Endothelial cell of umbilical vein (primary cell): ENCODE data around the gene NDUFB1. TPM values are rescaled to one million over a fixed set of nuclear protein-coding genes. Genes with fewer than 3 reads are reported as not detected.

Experiments used
- BruUV-seq: library from RNA; stranded (reverse); fragments of 400-500 nt; replicated peaks from 2 replicates; lab custom pipeline; 2021; lab: Mats Ljungman, UMichigan
- CTCF ChIA-PET: fragments of 300-600, 350-600 bp; sonication (Branson Sonifier 250); formaldehyde crosslinking; loops from one replicate; lab custom pipeline; 2021; ENCODE audit warnings: antibody characterized with exemption, inconsistent platforms; lab: Charles Lee
- POLR2A ChIA-PET: fragments of 300-600, 350-600 bp; sonication (Branson Sonifier 250); formaldehyde crosslinking; loops from one replicate; lab custom pipeline; 2021; ENCODE audit warnings: antibody characterized with exemption, inconsistent platforms; lab: Charles Lee
- DNase-seq: peaks from one replicate; pipeline ENCODE4 v3.0.0-alpha.2; 2011; ENCODE audit warnings: low read depth, low spot score
- FAIRE-seq: peaks from 2 replicates; lab custom pipeline; 2011; peaks lifted over from hg19 to GRCh38; lab: Jason Lieb, UNC
- H2AFZ ChIP-seq: 2 replicates; pipeline ENCODE4 v1.6.0; 2012; ENCODE audit warnings: low read depth, low read length, control low read depth, inconsistent platforms
- H3K27ac ChIP-seq: 2 replicates; pipeline ENCODE4 v1.5.1; 2011; ENCODE audit warnings: low read depth, mild to moderate bottlenecking, control low read depth, low read length, moderate library complexity; ENCODE audit not compliant: insufficient read depth
- H3K27me3 ChIP-seq, 2 experiments: 2 replicates each; pipeline versions ENCODE4 v1.6.0 to v1.6.1; 2011; ENCODE audit warnings: low read length in 2 of 2, mixed read lengths in 1 of 2; ENCODE audit not compliant: control insufficient read depth in 2 of 2, insufficient read depth in 2 of 2
- H3K36me3 ChIP-seq, 2 experiments: 2 replicates in 1 of 2; 3 replicates in 1 of 2; pipeline ENCODE4 v1.5.1; 2011; ENCODE audit warnings: low read length in 2 of 2, mild to moderate bottlenecking in 1 of 2, moderate library complexity in 1 of 2; ENCODE audit not compliant: control insufficient read depth in 2 of 2, insufficient read depth in 2 of 2; ENCODE audit errors: extremely low read depth in 1 of 2
- H3K4me1 ChIP-seq: 3 replicates; pipeline ENCODE4 v1.5.1; 2011; ENCODE audit warnings: mild to moderate bottlenecking, low read length; ENCODE audit not compliant: control insufficient read depth, insufficient read depth; ENCODE audit errors: extremely low read depth
- H3K4me2 ChIP-seq: 2 replicates; pipeline ENCODE4 v1.6.1; 2011; ENCODE audit warnings: low read length, control low read depth, mixed read lengths; ENCODE audit not compliant: insufficient read depth
- H3K4me3 ChIP-seq, 3 experiments: fragments of 200-600 bp in 1 of 3; sonication (generic), shearing (Covaris generic) in 1 of 3; replicated peaks in 1 of 3; 2 replicates each; pipeline ENCODE4 v1.5.1; 2011 to 2016; ENCODE audit warnings: control low read depth in 3 of 3, low read length in 3 of 3, mild to moderate bottlenecking in 2 of 3, inconsistent platforms in 1 of 3, low read depth in 1 of 3, moderate library complexity in 1 of 3; ENCODE audit not compliant: insufficient read depth in 1 of 3
- H3K79me2 ChIP-seq: 2 replicates; pipeline ENCODE4 v1.6.0; 2012; ENCODE audit warnings: low read length, inconsistent platforms; ENCODE audit not compliant: control insufficient read depth, insufficient read depth
- H3K9ac ChIP-seq: replicated peaks from 2 replicates; pipeline ENCODE3; 2011; ENCODE audit warnings: low read length, control low read depth; ENCODE audit not compliant: insufficient read depth; ENCODE audit errors: extremely low read depth
- H3K9me1 ChIP-seq: replicated peaks from 3 replicates; pipeline ENCODE4 v1.6.0; 2011; ENCODE audit warnings: mild to moderate bottlenecking, low read length; ENCODE audit not compliant: control insufficient read depth, insufficient read depth; ENCODE audit errors: extremely low read depth
- H3K9me3 ChIP-seq: replicated peaks from 2 replicates; pipeline ENCODE4 v1.5.1; 2012; ENCODE audit warnings: low read length, inconsistent platforms; ENCODE audit not compliant: control insufficient read depth, insufficient read depth
- H4K20me1 ChIP-seq: replicated peaks from 2 replicates; pipeline ENCODE3; 2011; ENCODE audit warnings: mild to moderate bottlenecking, low read length; ENCODE audit not compliant: control insufficient read depth, insufficient read depth; ENCODE audit errors: extremely low read depth
- EZH2 ChIP-seq: IDR thresholded peaks from 2 replicates; pipeline ENCODE4 v1.6.1; 2012; ENCODE audit warnings: borderline replicate concordance, low read depth, mild to moderate bottlenecking, moderate library complexity, low read length, inconsistent platforms; ENCODE audit not compliant: severe bottlenecking
- FOS ChIP-seq: IDR thresholded peaks from 2 replicates; pipeline ENCODE4 v1.6.1; 2011; ENCODE audit warnings: mild to moderate bottlenecking, low read length, moderate library complexity, borderline replicate concordance; ENCODE audit not compliant: insufficient read depth
- GATA2 ChIP-seq: IDR thresholded peaks from 2 replicates; pipeline ENCODE4 v1.7.0; 2011; ENCODE audit warnings: low read depth, mild to moderate bottlenecking, moderate library complexity, mixed read lengths, low read length; ENCODE audit not compliant: insufficient read length, insufficient read depth
- JUN ChIP-seq: IDR thresholded peaks from 2 replicates; pipeline ENCODE4 v1.6.1; 2011; ENCODE audit warnings: borderline replicate concordance, low read depth; ENCODE audit not compliant: insufficient read length, insufficient read depth
- MYC ChIP-seq: IDR thresholded peaks from one replicate; pipeline ENCODE4 v1.6.1; 2011; ENCODE audit warnings: mild to moderate bottlenecking, low read depth, low read length
- POLR2A ChIP-seq: IDR thresholded peaks from 2 replicates; pipeline ENCODE4 v1.6.1; 2012; ENCODE audit warnings: low read depth, mild to moderate bottlenecking, control low read depth, low read length
- dilution Hi-C: fragments of 300-500 bp; cut with MboI; formaldehyde crosslinking; loops from one replicate; pipeline ENCODE4 v1.15.0; 2019; ENCODE audit warnings: low sequenced_read_pairs; ENCODE audit not compliant: extremely low pct_ligation_motif_present
- intact Hi-C: fragments of 100-400 bp; cut with micrococcal nuclease; formaldehyde crosslinking; loops from one replicate; pipeline ENCODE4 v1.10.0; 2022
- polyA plus RNA-seq, 4 experiments: library from polyadenylated mRNA; depleted of rRNA in 3 of 4; stranded (reverse) in 3 of 4; unstranded in 1 of 4; fragments of >200 nt; gene quantifications; 2 replicates each; pipeline versions ENCODE4 v1.2.1 to v1.2.3, GENCODE V29; 2011 to 2012; ENCODE audit warnings: missing spikeins in 1 of 4
- total RNA-seq: library from RNA; stranded (reverse); gene quantifications from 2 replicates; pipeline ENCODE4 v1.2.3, GENCODE V29; 2021

Gene NDUFB1
- total and polyA plus RNA-seq, 2 donors (not counting 3 experiments of a cell fraction or from before 2014, with no cell fraction given), result 95.2 to 267 TPM

- Histone ChIP-seq H3K4me2 (peak overlapping the region; percentile 68), H3K27ac (peak overlapping the region; percentile 56), H3K36me3 (no peaks in the 10 kb centered on the region), H3K27me3 (peaks cover 0 to 1% of the 10 kb centered on the region in 2 experiments), H2AFZ (peak overlapping the region; percentile 69), H3K9me1 (no peaks in the 10 kb centered on the region), H3K9ac (peak overlapping the region; percentile 77), H3K4me1 (peaks cover 5% of the 10 kb centered on the region), H3K79me2 (peaks cover 18% of the 10 kb centered on the region), H3K4me3 (peak overlapping the region; percentile 63 to 90 (median 83)), H3K9me3 (no peaks in the 10 kb centered on the region), H4K20me1 (no peaks in the 10 kb centered on the region)
- DNase-seq (no peak), FAIRE-seq (no peak)
- no peak for TF ChIP-seq FOS
- no peak for TF ChIP-seq MYC
- ChIA-PET CTCF (interaction anchor here (0.7 to 4.0 kb wide), 18 partner anchors 11 to 680 kb away, joined by 3 to 145 read pairs (median 6); partner anchors contain the start of genes CPSF2, NDUFB1 and TRIP11), POLR2A (interaction anchor here (0.6 to 1.7 kb wide), 6 partner anchors 8 to 688 kb away, joined by 4 to 15 read pairs (median 5); partner anchors contain the start of genes CPSF2, GOLGA5, NDUFB1 and TRIP11)
- dilution Hi-C loops (no loop called here), intact Hi-C loops (loop anchor here (1.0 to 10.0 kb wide), 7 partner anchors 15 to 1079 kb away; partner anchors contain the start of genes CPSF2, FBLN5, GOLGA5 and LYSET)
- no TSS peak for BruUV-seq
These were observed 15.7 kb downstream of the NDUFB1 start for GRCh38 chr14:92105893-92106142.

GRCh38 chr14:92105073-92105892 is 16.2 kb downstream of the NDUFB1 start:
- peak overlapping the region; percentile 69 for H2AFZ ChIP-seq
- ChIA-PET CTCF (interaction anchor here (0.8 to 4.0 kb wide), 10 partner anchors 15 to 585 kb away, joined by 3 to 145 read pairs (median 6); partner anchors contain the start of genes CPSF2, NDUFB1 and TRIP11), POLR2A (interaction anchor here (0.6 to 1.7 kb wide), 4 partner anchors 8 to 65 kb away, joined by 4 to 11 read pairs (median 4); partner anchors contain the start of gene TRIP11)
- peak overlapping the region; percentile 68 for H3K4me2 ChIP-seq
- dilution Hi-C loops, result no loop called here
- H3K27me3 ChIP-seq, result peaks cover 0 to 1% of the 10 kb centered on the region in 2 experiments
- no peak for FAIRE-seq
- TSS peak; percentile 56 for BruUV-seq
- H3K27ac ChIP-seq, result peak overlapping the region; percentile 56
- peaks cover 5% of the 10 kb centered on the region for H3K4me1 ChIP-seq
- H3K9me1 ChIP-seq, result no peaks in the 10 kb centered on the region
- TF ChIP-seq POLR2A (no peak), JUN (no peak), EZH2 (no peak), GATA2 (no peak)
- H3K79me2 ChIP-seq, result peaks cover 21% of the 10 kb centered on the region
- intact Hi-C loops, result loop anchor here (5.0 to 10.0 kb wide), 3 partner anchors 123 to 1080 kb away; partner anchors contain the start of genes FBLN5, LYSET and MOAP1
- no peaks in the 10 kb centered on the region for H4K20me1 ChIP-seq
- DNase-seq, result no peak
- no peaks in the 10 kb centered on the region for H3K9me3 ChIP-seq
- H3K4me3 ChIP-seq, result peak overlapping the region; percentile 63 to 90 (median 83)
- H3K9ac ChIP-seq, result peak overlapping the region; percentile 77
- H3K36me3 ChIP-seq, result no peaks in the 10 kb centered on the region
